Stimulated activated CD4-positive, alpha-beta T cell treated with anti-CD3 and anti-CD28 coated beads, Interleukin-4, amount 100 ng/mL, for 48 hours (primary cell): ENCODE data around the gene DNAJC1.

Experiments used
- DNase-seq, 2 donors: peaks; one replicate each; pipeline ENCODE4 v3.0.0-alpha.2; 2020; ENCODE audit warnings: low read depth in 2 of 2

DNAJC1 gene

GRCh38 chr10:21758696-21759095 is 244.8 kb downstream of the DNAJC1 start:
- DNase-seq = no peak

- no peak for DNase-seq
Measured at GRCh38 chr10:21758239-21758638, 245.3 kb downstream of the DNAJC1 start.

GRCh38 chr10:21757185-21757901 is 246.2 kb downstream of the DNAJC1 start:
- no peak for DNase-seq

- no peak for DNase-seq
Measured at GRCh38 chr10:21756707-21757106, 246.8 kb downstream of the DNAJC1 start.

- no peak for DNase-seq
Measured at GRCh38 chr10:21754410-21755011, 249.0 kb downstream of the DNAJC1 start.

- no peak for DNase-seq
Measured at GRCh38 chr10:21753497-21754270, 249.8 kb downstream of the DNAJC1 start.

GRCh38 chr10:21751341-21752310 is 251.9 kb downstream of the DNAJC1 start:
- DNase-seq = no peak

GRCh38 chr10:21750424-21750823 is 253.1 kb downstream of the DNAJC1 start:
- DNase-seq = no peak

- no peak for DNase-seq
Measured at GRCh38 chr10:21749788-21750187, 253.7 kb downstream of the DNAJC1 start.

- DNase-seq = no peak
Measured at GRCh38 chr10:21747809-21748208, 255.7 kb downstream of the DNAJC1 start.

- no peak for DNase-seq
Measured at GRCh38 chr10:21746118-21746517, 257.4 kb downstream of the DNAJC1 start.

- no peak for DNase-seq
Measured at GRCh38 chr10:21744223-21744622, 259.3 kb downstream of the DNAJC1 start.

- no peak for DNase-seq
Measured at GRCh38 chr10:21742740-21743412, 260.7 kb downstream of the DNAJC1 start.

GRCh38 chr10:21740989-21741388 is 262.5 kb downstream of the DNAJC1 start:
- DNase-seq = no peak

GRCh38 chr10:21737106-21737505 is 266.4 kb downstream of the DNAJC1 start:
- DNase-seq = no peak

GRCh38 chr10:21733710-21734109 is 269.8 kb downstream of the DNAJC1 start:
- no peak for DNase-seq

GRCh38 chr10:21732067-21732772 is 271.3 kb downstream of the DNAJC1 start:
- DNase-seq = no peak

GRCh38 chr10:21728618-21729017 is 274.9 kb downstream of the DNAJC1 start:
- no peak for DNase-seq

- no peak for DNase-seq
Measured at GRCh38 chr10:21727452-21728168, 275.9 kb downstream of the DNAJC1 start.
